ENCODE measurements around the gene RTRAF.

The RTRAF gene

DNA sequence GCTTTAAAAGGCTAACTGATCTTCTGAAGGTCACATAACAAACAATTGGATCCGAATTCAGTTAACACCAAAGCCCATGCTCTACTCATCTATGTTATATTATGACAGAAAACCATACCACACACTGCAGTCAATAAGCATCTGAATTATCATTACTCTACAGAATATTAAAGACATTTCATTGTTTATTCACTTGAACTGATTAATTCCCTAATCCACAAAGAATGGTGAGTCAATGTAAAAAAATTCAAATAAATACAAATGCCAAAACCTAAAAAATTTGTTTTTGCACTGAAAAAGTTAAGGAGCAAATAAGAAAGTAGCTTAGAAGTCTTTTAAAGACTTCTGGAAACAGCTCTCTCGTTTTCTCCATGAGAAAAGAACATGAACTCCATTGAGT lies 65.8 kb downstream of the RTRAF start:
- FAIRE-seq (no peak), DNase-seq (ENCODE audit: insufficient read length, low spot score) (no peak)
- TF ChIP-seq, protein P1, sequence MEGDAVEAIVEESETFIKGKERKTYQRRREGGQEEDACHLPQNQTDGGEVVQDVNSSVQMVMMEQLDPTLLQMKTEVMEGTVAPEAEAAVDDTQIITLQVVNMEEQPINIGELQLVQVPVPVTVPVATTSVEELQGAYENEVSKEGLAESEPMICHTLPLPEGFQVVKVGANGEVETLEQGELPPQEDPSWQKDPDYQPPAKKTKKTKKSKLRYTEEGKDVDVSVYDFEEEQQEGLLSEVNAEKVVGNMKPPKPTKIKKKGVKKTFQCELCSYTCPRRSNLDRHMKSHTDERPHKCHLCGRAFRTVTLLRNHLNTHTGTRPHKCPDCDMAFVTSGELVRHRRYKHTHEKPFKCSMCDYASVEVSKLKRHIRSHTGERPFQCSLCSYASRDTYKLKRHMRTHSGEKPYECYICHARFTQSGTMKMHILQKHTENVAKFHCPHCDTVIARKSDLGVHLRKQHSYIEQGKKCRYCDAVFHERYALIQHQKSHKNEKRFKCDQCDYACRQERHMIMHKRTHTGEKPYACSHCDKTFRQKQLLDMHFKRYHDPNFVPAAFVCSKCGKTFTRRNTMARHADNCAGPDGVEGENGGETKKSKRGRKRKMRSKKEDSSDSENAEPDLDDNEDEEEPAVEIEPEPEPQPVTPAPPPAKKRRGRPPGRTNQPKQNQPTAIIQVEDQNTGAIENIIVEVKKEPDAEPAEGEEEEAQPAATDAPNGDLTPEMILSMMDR (IDR thresholded peaks at IDR 0.05; ENCODE audit: insufficient read depth, missing control alignments): no peak

DNA sequence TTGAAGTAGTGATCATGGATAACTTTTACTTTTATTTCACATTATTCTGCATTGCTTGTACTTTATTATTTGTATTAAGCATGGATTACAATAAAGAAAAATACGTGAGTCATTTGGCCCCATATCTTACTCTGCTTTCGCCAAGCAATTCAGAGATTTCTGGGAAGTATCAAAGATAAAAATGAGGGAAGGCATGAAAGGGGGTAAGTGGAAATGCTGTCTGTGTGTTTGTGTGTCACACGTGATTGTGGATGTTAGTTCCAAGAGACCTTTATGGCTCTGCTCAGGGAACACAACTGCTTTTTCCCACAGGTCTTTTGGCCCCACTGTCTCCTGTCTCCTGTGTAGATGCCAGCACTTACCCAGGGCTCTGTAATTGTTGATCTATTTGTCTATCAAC lies 69.0 kb downstream of the RTRAF start:
- no peak for FAIRE-seq
- DNase-seq (ENCODE audit: insufficient read length, low spot score): no peak
- TF ChIP-seq, protein P1 (IDR thresholded peaks at IDR 0.05; ENCODE audit: insufficient read depth, missing control alignments): no peak

DNA sequence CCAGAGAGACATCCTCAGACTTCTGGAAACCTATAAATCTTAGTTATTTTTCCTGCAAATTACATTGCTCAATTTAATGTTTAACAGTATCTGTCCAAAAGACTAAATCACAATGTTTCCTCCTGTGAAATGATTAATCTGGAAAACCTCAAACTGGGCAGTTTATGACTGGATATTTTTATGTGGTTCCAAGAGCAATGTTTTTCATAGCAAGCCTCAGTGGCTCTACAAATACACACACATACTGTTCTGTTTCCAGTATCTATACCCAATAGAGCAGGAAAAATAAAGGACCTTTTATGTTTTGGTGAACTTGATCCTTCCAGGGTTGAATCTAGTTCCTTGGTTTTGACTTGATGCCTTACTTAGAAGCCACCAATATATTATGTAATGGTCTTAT lies 70.3 kb downstream of the RTRAF start:
- FAIRE-seq (no peak), DNase-seq (ENCODE audit: insufficient read length, low spot score) (no peak)
- TF ChIP-seq, protein P1 (IDR thresholded peaks at IDR 0.05; ENCODE audit: insufficient read depth, missing control alignments): no peak

DNA sequence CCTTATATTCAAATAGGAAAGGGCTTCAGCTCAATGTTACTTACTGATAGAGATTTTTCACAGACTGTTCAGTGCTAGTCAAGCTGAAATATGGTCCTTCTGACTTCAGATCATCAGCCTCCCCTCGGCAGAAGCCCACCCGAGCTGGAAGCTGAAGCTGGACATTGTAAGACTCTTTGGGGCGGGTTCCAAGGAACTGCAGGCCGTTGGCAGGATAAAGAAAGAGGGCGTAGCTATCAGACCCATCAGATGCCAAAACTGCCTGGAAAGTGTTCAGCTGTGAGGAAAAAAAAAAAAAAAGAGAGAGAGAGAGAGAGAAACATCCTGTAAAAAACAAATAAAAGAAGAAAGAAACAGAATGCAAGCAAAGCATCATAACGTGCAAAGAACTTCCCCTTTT lies 70.7 kb downstream of the RTRAF start:
- TF ChIP-seq, protein P1 (IDR thresholded peaks at IDR 0.05; ENCODE audit: insufficient read depth, missing control alignments): no peak
- DNase-seq (ENCODE audit: insufficient read length, low spot score) (no peak), FAIRE-seq (no peak)
